ENCODE data around the gene CCDC184.
A peak's percentile ranks its signal among the peaks of the same experiment; 100 is the strongest.
"Not testable (repeated sequence)": the region's sequence is repeated elsewhere in the genome, so short reads cannot be mapped to it uniquely, and the experiment has no call there.

The CCDC184 gene

GRCh38 chr12:48183091-48183875 lies at the start of gene CCDC184:
TSS of gene CCDC184 (plus strand) at chr12:48183644. CDS start at chr12:48184123, 479 bp downstream.
- DNase-seq = peak; percentile 90 to 97 (median 93)

- DNase-seq = no peak
These were observed 48.4 kb upstream of the CCDC184 start for GRCh38 chr12:48135027-48135426.

GRCh38 chr12:48142818-48143674 lies 40.4 kb upstream of the CCDC184 start:
- no peak for DNase-seq

- no peak for DNase-seq
These were observed 39.5 kb upstream of the CCDC184 start for GRCh38 chr12:48143898-48144297.

- DNase-seq = no peak
These were observed 37.5 kb upstream of the CCDC184 start for GRCh38 chr12:48145981-48146380.

GRCh38 chr12:48151103-48151771 lies 32.2 kb upstream of the CCDC184 start:
- DNase-seq = no peak

- DNase-seq = not testable (repeated sequence)
These were observed 27.7 kb upstream of the CCDC184 start for GRCh38 chr12:48155786-48156185.

GRCh38 chr12:48156652-48157017 lies 26.8 kb upstream of the CCDC184 start:
- no peak for DNase-seq

GRCh38 chr12:48157018-48157888 lies 26.2 kb upstream of the CCDC184 start, which contains the start of gene ASB8:
TSS of gene ASB8 (minus strand) at chr12:48157515. CDS start at chr12:48153496, 4,019 bp downstream.
- DNase-seq = peak; percentile 99 to 100 (median 99)

GRCh38 chr12:48157889-48158370 lies 25.5 kb upstream of the CCDC184 start:
- no peak for DNase-seq

GRCh38 chr12:48160046-48160445 lies 23.4 kb upstream of the CCDC184 start:
- DNase-seq = no peak

- DNase-seq = no peak
These were observed 22.6 kb upstream of the CCDC184 start for GRCh38 chr12:48160807-48161206.

- no peak for DNase-seq
These were observed 20.2 kb upstream of the CCDC184 start for GRCh38 chr12:48163150-48163747.

GRCh38 chr12:48164451-48164850 lies 19.0 kb upstream of the CCDC184 start:
- DNase-seq = no peak

GRCh38 chr12:48165089-48165981 lies 18.1 kb upstream of the CCDC184 start:
- peak; percentile 48 to 88 (median 69) for DNase-seq

- DNase-seq = no peak
These were observed 14.4 kb upstream of the CCDC184 start for GRCh38 chr12:48169011-48169410.

GRCh38 chr12:48175613-48176416 lies 7.6 kb upstream of the CCDC184 start:
- DNase-seq = no peak

GRCh38 chr12:48176417-48176751 lies 7.1 kb upstream of the CCDC184 start:
- no peak for DNase-seq

- DNase-seq = no peak
These were observed 5.5 kb upstream of the CCDC184 start for GRCh38 chr12:48177982-48178381.

- DNase-seq = no peak
These were observed 4.0 kb upstream of the CCDC184 start for GRCh38 chr12:48179466-48179865.
